NCI-H2196 (cell line): Measurements from ENCODE around the gene ERO1A.

Experiments used
- DNase-seq: peaks from one replicate; lab custom pipeline; 2025; ENCODE audit not compliant: unreplicated experiment; lab: John Stamatoyannopoulos, UW

ERO1A gene

DNA sequence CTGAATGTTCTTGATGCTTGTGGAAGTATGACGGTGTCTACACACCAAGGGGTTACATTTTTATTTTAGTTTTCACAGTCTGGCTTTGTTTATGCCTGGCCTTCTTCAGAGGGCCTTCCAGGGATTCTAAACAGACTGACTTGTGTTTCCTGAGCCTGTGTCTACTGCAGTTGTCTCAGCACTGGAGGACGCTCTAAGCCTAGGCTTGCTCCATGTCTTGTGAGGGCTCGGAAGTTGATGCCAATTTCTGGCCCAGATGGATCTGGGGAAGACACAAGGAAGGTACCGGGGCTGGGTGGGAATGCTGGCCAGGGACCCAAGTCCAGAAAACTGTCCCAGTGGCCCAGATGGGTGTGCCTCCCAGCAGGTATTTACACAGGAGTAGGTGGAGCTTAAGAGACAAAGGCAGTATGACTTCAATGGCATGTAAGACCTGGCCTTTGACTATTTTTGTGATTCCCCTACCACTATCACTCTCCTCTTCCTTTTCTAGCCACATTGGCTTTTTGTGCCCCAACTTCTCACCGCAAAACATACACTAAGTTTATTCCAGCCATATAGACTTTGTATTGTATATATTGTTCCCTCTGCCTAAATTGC is 85.8 kb downstream of the ERO1A start:
- no peak for DNase-seq

DNA sequence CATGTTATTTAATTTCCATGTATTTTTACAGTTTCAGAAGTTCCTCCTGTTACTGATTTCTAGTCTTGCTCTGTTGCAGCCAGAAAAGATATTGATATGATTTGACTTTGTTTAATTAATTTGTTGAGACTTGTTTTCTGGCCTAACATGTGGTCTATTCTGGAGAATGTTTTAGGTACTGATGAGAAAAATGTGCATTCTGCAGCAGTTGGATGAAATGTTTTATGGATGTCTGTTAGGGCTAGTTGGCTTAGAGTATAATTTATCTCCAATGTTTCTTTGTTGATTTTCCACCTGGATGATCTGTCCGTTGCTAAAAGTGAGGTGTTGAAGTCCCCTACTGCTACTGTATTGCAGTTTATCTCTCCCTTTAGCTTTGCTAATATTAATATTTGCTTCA is 88.3 kb downstream of the ERO1A start:
- DNase-seq, result no peak

DNA sequence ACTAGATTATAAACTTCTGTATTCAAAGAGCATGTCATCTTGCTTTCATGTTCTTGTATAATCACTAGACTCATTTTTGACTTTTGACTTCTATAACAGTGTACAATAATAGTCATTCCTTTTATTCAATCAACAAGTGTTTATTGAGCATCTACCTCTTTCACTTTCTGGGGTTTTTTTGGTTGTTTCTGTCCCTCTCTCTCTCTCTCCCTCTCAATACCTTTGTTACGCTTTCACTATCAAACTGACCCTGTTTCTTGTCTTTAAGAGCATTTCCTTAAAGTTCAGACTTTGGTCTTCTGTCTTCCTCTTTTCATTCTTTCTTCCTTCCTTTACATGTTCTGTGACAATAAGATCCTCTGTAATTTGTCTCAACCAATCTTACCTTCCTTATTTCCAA is 93.2 kb downstream of the ERO1A start:
- no peak for DNase-seq

DNA sequence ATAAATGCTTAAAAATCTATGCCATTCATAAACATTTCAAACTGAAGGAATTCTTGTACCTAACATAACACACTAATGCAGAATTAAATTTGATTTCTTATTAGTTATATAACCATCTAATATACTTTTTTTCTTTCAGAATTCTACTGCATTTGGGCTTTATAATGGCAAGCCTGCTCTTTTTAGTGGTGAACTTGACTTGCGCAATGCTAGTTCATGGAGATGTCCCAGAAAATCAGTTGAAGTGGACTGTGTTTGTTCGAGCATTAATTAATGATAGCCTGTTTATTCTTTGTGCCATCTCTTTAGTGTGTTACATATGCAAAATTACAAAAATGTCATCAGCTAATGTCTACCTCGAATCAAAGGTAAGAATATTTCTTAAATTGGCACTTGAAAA is 95.4 kb downstream of the ERO1A start:
- DNase-seq, result no peak

DNA sequence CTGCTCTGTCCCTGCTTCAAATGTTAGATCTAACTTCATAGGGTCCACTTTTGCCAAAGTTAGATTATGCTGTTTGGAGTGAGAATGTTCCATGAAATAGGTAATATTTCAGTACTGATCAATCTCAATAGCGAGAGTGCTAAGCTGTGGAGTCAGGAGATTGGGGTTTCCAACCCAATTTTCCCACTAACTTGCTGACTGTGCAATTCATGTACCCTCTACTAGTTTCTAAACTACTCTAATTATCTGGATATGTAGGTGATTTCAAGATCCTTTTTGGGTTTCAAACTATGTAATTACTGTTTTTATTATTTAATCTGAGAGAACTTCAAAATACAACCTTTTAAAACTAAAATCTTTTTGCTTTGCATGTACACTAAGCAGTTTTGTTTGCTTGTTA is 96.8 kb downstream of the ERO1A start:
- DNase-seq, result no peak

DNA sequence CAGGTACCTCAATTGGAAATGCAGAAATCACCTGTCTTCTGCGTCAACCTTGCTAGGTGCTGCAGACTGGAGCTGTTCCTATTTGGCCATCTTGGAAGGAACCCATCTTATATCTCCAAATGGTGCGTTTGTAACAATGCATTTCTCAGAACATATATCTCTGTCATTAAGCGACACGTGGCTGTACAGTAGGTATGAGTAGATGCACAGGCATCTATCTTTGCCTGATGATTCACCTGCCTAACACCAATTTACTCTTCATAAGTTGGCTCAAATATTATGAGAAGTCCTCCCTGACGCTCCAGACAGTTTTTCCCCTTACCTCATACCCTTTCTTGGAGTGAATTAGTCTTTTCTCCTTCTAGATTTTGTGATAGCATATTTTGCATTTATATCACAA is 98.5 kb downstream of the ERO1A start:
- DNase-seq, result no peak

DNA sequence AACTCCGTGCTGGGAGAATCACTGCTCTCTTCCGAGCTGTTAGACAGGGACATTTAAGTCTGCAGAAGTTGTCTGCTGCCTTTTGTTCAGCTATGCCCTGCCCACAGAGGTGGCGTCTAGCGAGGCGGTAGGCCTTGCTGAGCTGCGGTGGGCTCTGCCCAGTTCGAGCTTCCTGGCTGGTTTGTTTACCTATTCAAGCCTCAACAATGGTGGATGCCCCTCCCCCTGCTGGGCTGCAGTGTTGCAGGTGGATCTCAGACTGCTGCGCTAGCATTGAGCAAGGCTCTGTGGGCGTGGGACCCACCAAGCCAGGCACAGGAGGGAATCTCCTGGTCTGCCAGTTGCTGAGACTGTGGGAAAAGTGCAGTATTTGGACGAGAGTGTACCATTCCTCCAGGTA is 99.0 kb downstream of the ERO1A start:
- no peak for DNase-seq

DNA sequence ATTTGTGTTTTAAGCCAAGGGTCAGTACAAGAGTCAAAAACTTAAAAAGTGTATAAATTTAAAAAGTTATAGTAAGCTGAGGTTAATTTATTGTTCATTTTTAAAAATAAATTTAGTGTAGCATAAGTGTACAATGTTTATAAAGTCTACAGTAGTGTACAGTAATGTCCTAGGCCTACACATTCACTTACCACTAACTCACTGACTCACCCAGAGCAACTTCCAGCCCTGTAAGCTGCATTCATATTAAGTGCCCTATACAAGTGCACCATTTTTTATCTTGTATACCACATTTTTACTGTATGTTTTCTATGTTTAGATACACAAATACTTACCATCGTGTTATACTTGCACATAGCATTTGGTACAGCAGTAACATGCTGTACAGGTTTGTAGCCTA is 105.0 kb downstream of the ERO1A start:
- DNase-seq, result no peak
